Stimulated activated CD4-positive, alpha-beta T cell treated with anti-CD3 and anti-CD28 coated beads, Interleukin-12 subunit alpha, Interleukin-12 subunit beta, amount 100 ng/mL, for 48 hours (primary cell): ENCODE measurements around the gene UROC1.
"Not testable (repeated sequence)": the region's sequence is repeated elsewhere in the genome, so short reads cannot be mapped to it uniquely, and the experiment has no call there.

ENCODE experiments used
- DNase-seq, 3 donors: peaks; one replicate each; pipeline ENCODE4 v3.0.0-alpha.2; 2020; ENCODE audit warnings: low read depth in 2 of 3, low spot score in 1 of 3

UROC1 gene

GRCh38 chr3:126547721-126548120 lies 30.1 kb upstream of the UROC1 start:
- no peak for DNase-seq

GRCh38 chr3:126546549-126547239 lies 29.1 kb upstream of the UROC1 start:
- DNase-seq: no peak

GRCh38 chr3:126546013-126546412 lies 28.4 kb upstream of the UROC1 start:
- DNase-seq: no peak

GRCh38 chr3:126545544-126545943 lies 28.0 kb upstream of the UROC1 start:
- no peak for DNase-seq

GRCh38 chr3:126544596-126545281 lies 27.2 kb upstream of the UROC1 start:
- no peak for DNase-seq

- no peak for DNase-seq
Observed at GRCh38 chr3:126543457-126544061, 26.0 kb upstream of the UROC1 start.

GRCh38 chr3:126542340-126543241 lies 25.0 kb upstream of the UROC1 start:
- DNase-seq: no peak

GRCh38 chr3:126541628-126542339 lies 24.2 kb upstream of the UROC1 start:
- DNase-seq: no peak

- DNase-seq: no peak
Observed at GRCh38 chr3:126540951-126541627, 23.5 kb upstream of the UROC1 start.

GRCh38 chr3:126540342-126540849 lies 22.8 kb upstream of the UROC1 start:
- DNase-seq: no peak

- DNase-seq: no peak
Observed at GRCh38 chr3:126539558-126540250, 22.1 kb upstream of the UROC1 start.

- DNase-seq: no peak
Observed at GRCh38 chr3:126538966-126539365, 21.4 kb upstream of the UROC1 start.

GRCh38 chr3:126538316-126538715 lies 20.7 kb upstream of the UROC1 start:
- no peak for DNase-seq

- no peak for DNase-seq
Observed at GRCh38 chr3:126537730-126538281, 20.2 kb upstream of the UROC1 start.

GRCh38 chr3:126537116-126537729 lies 19.6 kb upstream of the UROC1 start:
- DNase-seq: no peak

GRCh38 chr3:126536126-126536525 lies 18.6 kb upstream of the UROC1 start:
- DNase-seq: no peak

- no peak for DNase-seq
Observed at GRCh38 chr3:126535636-126536035, 18.1 kb upstream of the UROC1 start.

- DNase-seq: not testable (repeated sequence)
Observed at GRCh38 chr3:126534716-126535115, 17.1 kb upstream of the UROC1 start.

GRCh38 chr3:126533506-126533905 lies 15.9 kb upstream of the UROC1 start:
- no peak for DNase-seq
